Osteocyte (in vitro differentiated cells): Measurements from ENCODE around the gene OSBPL5. TPM values are rescaled to one million over a fixed set of nuclear protein-coding genes. Genes with fewer than 3 reads are reported as not detected.

Source experiments
- DNase-seq: peaks from one replicate; pipeline ENCODE4 v3.0.0; 2021; ENCODE audit warnings: mixed read lengths; ENCODE audit not compliant: unreplicated experiment; ENCODE audit errors: extremely low spot score
- H3K27ac Mint-ChIP-seq: one replicate; pipeline ENCODE4 v1.8.0; 2021; ENCODE audit warnings: mild to moderate bottlenecking, mixed read lengths; ENCODE audit not compliant: unreplicated experiment
- H3K27me3 Mint-ChIP-seq: one replicate; pipeline ENCODE4 v1.8.0; 2021; ENCODE audit warnings: mixed read lengths; ENCODE audit not compliant: unreplicated experiment
- H3K36me3 Mint-ChIP-seq: one replicate; pipeline ENCODE4 v1.8.0; 2021; ENCODE audit warnings: mixed read lengths; ENCODE audit not compliant: unreplicated experiment
- H3K4me1 Mint-ChIP-seq: one replicate; pipeline ENCODE4 v1.8.0; 2021; ENCODE audit warnings: mixed read lengths; ENCODE audit not compliant: unreplicated experiment
- H3K4me3 Mint-ChIP-seq: one replicate; pipeline ENCODE4 v1.8.0; 2021; ENCODE audit warnings: mild to moderate bottlenecking, moderate library complexity, mixed read lengths; ENCODE audit not compliant: unreplicated experiment
- H3K9me3 Mint-ChIP-seq: one replicate; pipeline ENCODE4 v1.8.0; 2021; ENCODE audit warnings: mixed read lengths; ENCODE audit not compliant: unreplicated experiment
- CTCF ChIP-seq: fragments of 200-600 bp; sonication (generic); IDR thresholded peaks from 2 replicates; pipeline ENCODE4 v1.5.0; 2021; ENCODE audit warnings: antibody characterized with exemption, mild to moderate bottlenecking, moderate library complexity
- total RNA-seq: library from RNA; stranded (reverse); gene quantifications from 2 replicates; pipeline ENCODE4 v1.2.1, GENCODE V29; 2021

Gene OSBPL5
- total RNA-seq, 1 donor from 2014 or later: 47.9 TPM

GRCh38 chr11:3088806-3089205, 76.3 kb downstream of the OSBPL5 start:
- Mint-ChIP-seq H3K27ac (no peak overlapping the region), H3K27me3 (no peaks in the 10 kb centered on the region), H3K36me3 (peaks cover 4% of the 10 kb centered on the region)

GRCh38 chr11:3087821-3088800, 77.0 kb downstream of the OSBPL5 start:
- Mint-ChIP-seq H3K4me1 (peaks cover 13% of the 10 kb centered on the region), H3K36me3 (no peaks in the 10 kb centered on the region), H3K27me3 (no peaks in the 10 kb centered on the region), H3K9me3 (no peaks in the 10 kb centered on the region), H3K27ac (peak overlapping the region; percentile 41), H3K4me3 (no peak overlapping the region)
- TF ChIP-seq CTCF: no peak
- no peak for DNase-seq

More at GRCh38 chr11:3088806-3089205, 76.3 kb downstream of the OSBPL5 start:
- peaks cover 15% of the 10 kb centered on the region for H3K4me1 Mint-ChIP-seq
- no peak for TF ChIP-seq CTCF
- H3K9me3 Mint-ChIP-seq: no peaks in the 10 kb centered on the region
- DNase-seq: no peak
- no peak overlapping the region for H3K4me3 Mint-ChIP-seq

GRCh38 chr11:3087373-3087772, 77.7 kb downstream of the OSBPL5 start:
- DNase-seq: no peak
- Mint-ChIP-seq H3K27ac (no peak overlapping the region), H3K27me3 (no peaks in the 10 kb centered on the region), H3K4me1 (peaks cover 13% of the 10 kb centered on the region), H3K4me3 (no peak overlapping the region), H3K36me3 (no peaks in the 10 kb centered on the region), H3K9me3 (no peaks in the 10 kb centered on the region)
- TF ChIP-seq CTCF: no peak

- DNase-seq: no peak
- TF ChIP-seq CTCF: no peak
- Mint-ChIP-seq H3K27me3 (no peaks in the 10 kb centered on the region), H3K27ac (no peak overlapping the region), H3K36me3 (no peaks in the 10 kb centered on the region), H3K9me3 (no peaks in the 10 kb centered on the region), H3K4me3 (no peak overlapping the region), H3K4me1 (peaks cover 10% of the 10 kb centered on the region)
Observed at GRCh38 chr11:3086671-3087150, 78.4 kb downstream of the OSBPL5 start.

GRCh38 chr11:3086114-3086513, 79.0 kb downstream of the OSBPL5 start:
- no peaks in the 10 kb centered on the region for H3K27me3 Mint-ChIP-seq
- TF ChIP-seq CTCF: no peak
- H3K4me3 Mint-ChIP-seq: no peak overlapping the region
- H3K4me1 Mint-ChIP-seq: peaks cover 10% of the 10 kb centered on the region
- H3K9me3 Mint-ChIP-seq: no peaks in the 10 kb centered on the region
- no peaks in the 10 kb centered on the region for H3K36me3 Mint-ChIP-seq
- no peak for DNase-seq
- no peak overlapping the region for H3K27ac Mint-ChIP-seq
